Mucosa of stomach (tissue), 1 donor: ENCODE results near the gene MPDZ.

Source experiments
- H3K27me3 ChIP-seq: one replicate; pipeline ENCODE4 v1.7.0; 2013; ENCODE audit warnings: mild to moderate bottlenecking, low read length; ENCODE audit not compliant: control insufficient read depth, insufficient read depth
- H3K36me3 ChIP-seq: one replicate; pipeline ENCODE4 v1.7.0; 2013; ENCODE audit warnings: low read length; ENCODE audit not compliant: control insufficient read depth, insufficient read depth
- H3K4me1 ChIP-seq: one replicate; pipeline ENCODE4 v1.7.0; 2013; ENCODE audit warnings: mild to moderate bottlenecking, low read length; ENCODE audit not compliant: control insufficient read depth, insufficient read depth
- H3K4me3 ChIP-seq: one replicate; pipeline ENCODE4 v1.7.0; 2013; ENCODE audit warnings: low read length
- H3K9ac ChIP-seq: one replicate; pipeline ENCODE4 v1.7.0; 2013; ENCODE audit warnings: mild to moderate bottlenecking, low read length, moderate library complexity
- H3K9me3 ChIP-seq: one replicate; pipeline ENCODE4 v1.7.0; 2013; ENCODE audit warnings: mild to moderate bottlenecking, low read length, moderate library complexity; ENCODE audit not compliant: control insufficient read depth
- donor health status: Pancreatic carcinoma.

Gene MPDZ

GRCh38 chr9:13061390-13061789 lies 218.1 kb downstream of the MPDZ start:
- H3K4me1 ChIP-seq = no peaks in the 10 kb centered on the region
- H3K36me3 ChIP-seq = no peaks in the 10 kb centered on the region
- H3K4me3 ChIP-seq = no peak overlapping the region
- H3K9ac ChIP-seq = no peak overlapping the region
- H3K9me3 ChIP-seq = no peaks in the 10 kb centered on the region
- no peaks in the 10 kb centered on the region for H3K27me3 ChIP-seq
